ENCODE data around the gene BSCL2.
A peak's percentile ranks its signal among the peaks of the same experiment; 100 is the strongest.
"Not testable (repeated sequence)": the region's sequence is repeated elsewhere in the genome, so short reads cannot be mapped to it uniquely, and the experiment has no call there.

Gene BSCL2

DNA sequence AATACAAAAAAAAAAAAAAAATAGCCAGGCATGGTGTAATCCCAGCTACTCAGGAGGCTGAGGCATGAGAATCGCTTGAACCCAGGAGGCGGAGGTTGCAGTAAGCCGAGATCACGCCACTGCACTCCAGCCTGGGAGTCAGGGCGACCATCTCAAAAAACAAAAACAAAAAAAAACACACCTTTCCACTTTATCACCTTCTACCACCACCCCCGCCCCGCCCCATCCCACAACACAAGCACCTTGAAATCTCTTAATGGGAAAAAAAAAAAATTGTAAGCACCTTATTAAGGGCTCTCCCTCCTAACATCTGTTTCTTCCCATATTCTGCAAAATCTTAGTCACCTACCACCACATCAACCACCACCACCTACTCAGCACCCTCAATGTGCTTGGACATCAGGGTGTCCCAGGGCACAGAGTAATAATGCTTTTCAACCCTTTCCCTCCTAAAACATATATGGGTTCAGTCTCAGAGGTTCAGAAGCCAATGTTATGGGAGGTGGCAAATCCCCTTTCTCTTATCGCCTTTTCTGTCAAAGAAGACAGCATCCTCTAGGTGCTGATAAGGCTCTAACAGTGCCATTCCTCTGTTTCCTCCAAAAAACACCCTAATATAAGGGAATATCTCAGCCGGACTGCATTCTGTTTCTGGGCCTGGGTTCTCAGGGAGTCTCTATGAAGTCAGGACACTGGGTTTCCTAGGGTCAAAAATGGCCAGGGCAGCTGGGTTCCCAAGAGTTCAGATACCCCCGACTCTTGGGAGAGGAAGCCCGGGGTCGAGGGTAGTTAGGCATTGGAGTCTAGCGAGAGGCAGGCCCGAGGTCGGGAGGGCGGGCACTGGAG is 54.8 kb downstream of the BSCL2 start:
- DNase-seq = no peak

DNA sequence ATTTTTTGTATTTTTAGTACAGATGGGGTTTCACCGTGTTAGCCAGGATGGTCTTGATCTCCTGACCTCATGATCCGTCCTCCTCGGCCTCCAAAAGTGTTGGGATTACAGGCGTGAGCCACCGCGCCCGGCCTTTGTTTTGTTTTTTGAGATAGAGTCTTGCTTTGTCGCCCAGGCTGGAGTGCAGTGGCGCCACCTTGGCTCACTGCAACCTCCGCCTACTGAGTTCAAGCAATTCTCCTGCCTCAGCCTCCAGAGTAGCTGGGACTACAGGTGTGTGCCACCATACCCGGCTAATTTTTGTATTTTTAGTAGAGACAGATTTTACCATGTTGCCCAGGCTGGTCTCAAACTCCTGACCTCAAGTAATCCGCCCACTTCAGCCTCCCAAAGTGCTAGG is 56.9 kb downstream of the BSCL2 start:
- not testable (repeated sequence) for DNase-seq

DNA sequence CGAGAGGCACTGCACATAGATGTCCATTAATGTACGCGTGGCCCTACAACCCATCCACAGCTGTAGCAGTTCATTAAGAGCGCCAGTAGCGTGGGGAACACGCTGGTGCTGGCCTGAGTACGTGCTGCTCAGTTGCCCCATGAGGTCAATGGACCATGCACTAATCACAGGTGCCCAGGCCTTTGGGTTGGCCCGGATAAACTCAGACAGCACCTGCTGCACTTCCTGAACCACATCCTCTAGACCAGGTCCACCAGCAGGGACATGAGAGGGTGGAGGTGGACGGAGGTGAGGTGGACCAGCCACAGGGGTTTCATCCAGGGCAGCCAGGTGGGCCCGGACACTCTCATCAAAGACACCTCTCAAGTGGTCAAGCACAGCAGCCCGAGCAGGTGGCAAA is 57.7 kb downstream of the BSCL2 start:
- no peak for DNase-seq

DNA sequence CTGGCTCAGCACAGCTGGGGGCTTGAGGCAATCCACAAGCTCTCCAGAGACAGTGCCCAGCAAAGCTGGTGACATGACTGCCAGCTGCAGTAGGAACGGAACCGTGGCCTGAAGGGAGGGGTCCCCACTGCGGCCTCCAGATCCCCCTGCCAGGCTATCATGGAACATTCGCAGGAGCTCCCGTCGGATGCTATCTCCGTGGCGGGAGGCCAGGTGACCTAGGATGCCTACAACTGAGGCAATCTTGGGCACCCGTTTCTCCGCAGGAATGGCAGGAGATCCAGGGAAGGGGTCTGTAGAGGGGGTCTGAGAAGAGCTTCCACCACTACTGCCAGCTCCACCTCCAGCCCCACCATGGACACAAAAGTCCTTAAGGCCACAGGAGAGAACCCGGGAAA is 58.3 kb downstream of the BSCL2 start:
- no peak for DNase-seq

DNA sequence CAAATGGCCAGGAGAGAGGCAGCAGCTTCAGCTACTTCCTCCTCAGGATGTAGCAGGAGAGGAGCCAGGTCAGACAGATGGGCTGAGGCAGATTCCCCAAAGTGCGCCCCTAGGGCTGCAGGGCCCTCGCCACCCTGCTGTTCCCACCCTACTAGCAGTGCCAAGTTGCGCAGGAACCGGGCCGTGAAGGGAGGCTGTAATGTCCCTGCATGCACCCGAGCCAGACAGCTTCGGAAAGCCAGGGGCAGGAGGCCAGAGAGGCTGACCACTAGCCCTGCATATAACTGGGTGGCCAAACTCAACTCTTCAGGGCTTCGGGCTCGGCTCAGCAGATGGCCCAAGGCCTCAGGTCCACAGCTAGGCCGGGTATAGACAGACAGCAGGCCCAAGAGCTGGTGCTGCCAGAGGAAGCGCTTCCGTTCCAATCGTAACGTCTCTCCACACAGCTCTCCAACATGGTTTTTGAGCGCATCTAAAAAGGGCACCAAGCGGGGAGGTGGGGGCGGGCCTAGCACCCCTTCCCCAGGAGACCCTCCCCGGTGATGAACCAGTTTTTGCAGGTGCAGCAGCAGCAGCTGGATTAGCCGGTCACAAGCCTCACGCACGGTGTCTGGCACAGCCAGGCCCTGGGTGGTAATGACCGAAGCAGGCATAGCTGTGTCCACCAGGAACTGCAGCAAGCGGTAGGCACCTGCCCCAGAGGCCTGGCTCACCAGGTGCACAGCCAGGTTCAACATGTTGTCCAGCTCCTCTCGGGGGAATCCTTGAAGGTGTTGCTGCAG is 58.8 kb downstream of the BSCL2 start:
- no peak for DNase-seq

DNA sequence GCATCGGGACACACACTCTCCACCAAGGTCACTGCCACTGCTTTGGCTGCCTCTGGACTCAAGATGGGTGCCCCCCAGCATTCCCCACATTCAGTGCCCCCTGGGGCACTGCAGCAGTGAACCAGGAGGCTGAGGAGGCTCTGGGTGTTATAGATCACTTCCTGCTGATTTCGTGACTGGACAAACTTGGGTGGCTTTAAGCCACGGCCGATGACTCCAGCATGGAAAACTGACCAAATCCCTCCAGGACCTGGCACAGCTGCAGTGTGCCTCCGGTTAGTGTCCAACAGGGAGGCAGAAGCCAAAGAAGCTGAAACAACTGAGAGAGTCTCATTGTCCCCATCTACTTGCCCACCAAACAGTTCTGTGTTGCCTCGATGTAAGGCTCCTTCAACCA is 59.6 kb downstream of the BSCL2 start:
- DNase-seq = no peak

DNA sequence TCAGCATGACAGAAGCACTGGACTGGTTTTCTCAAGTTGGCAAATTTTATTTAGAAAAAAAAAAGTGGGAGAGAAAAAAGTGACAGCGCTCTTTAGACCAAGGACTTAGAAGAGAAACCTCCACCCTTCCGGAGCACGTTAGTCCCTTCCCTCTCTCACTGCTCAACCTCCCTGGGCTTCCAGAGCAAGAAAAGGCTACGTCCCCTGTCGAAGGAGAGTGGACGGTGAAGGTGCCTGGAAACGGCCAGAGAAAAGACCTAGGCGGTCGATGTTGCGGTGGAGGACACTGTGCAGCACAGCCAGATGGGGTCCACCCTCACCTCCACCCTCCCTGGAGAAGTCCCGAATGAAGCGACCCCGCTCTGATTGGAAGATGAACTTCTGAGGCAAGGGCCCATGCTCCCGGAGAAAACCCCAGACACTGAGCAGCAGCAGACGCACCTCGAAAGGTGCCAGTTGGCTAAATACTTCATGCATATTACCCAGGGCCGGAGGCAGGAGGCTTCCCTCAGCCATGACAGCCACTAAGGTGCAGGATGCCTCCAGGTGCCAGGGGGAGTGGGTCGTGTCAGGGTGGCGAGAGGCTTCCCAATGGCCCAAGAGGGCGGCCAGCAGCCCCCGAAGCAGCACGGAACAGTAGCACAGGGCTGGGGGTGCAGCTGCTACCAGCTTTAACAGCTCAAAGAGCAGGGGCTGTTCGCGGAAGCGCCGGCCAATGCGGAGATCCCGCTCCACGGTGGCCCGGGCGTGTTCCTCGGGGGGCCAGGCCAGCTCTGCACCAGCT is 60.2 kb downstream of the BSCL2 start:
- no peak for DNase-seq

DNA sequence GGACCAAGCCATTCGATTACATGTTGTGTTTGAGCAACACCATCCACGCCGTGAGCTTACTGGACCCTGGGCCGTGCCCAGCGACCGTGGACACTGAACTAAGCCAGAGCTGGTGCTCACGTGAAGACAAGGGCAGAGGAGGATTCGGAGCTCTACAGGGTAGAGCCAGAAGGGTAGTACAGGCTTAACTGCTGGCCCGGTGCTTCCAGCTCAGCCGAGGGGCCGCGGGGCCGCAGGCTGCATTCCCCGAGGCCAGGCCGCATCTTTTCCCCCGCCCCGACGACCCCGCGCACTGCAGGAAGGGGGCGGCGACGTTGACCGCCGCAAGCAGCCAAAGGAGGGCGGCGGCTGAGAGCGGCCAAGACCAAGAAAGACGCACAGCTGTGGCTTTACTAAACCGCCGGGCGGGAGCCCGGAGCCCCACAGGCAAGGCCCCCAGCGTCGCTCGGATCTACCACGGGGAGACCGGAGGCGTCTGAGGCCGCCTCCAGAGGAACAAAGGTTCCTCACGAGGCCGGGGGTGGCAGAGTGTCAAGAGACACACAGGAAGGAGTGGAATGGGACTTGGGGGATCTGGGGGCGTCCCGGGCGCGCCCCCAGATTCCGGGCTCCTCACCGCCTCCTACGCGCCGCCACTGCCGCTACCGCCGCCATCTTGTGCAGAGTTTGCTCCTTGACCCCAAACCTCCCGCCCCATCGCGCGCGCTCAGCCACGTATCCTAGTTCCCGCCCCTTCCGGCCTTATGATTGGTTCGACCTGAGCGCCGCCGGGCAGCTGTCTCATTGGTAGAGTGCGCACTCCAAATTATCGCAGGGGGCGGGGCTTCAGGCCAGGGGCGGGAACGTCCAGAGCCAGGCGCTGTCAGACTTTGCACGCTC is 61.0 kb downstream of the BSCL2 start, which contains the start of gene GANAB:
TSS of gene GANAB (minus strand) at position 668 of the 879 bp plus-strand sequence. CDS start at position 654, 14 bp downstream.
- peak; percentile 100 for DNase-seq

DNA sequence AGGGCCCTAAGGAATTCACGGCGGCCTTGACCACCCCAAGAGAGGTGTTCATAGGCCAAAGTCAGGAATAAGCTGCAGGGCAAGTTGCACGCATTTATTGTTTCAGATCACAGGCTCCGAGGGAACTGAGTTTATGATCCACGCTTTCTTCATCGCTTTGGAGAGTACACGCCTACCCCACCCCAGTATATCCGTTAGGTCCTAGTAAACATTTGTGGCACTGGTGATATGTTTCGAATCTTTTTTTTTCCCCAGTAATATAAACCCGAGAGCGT is 61.6 kb downstream of the BSCL2 start:
- DNase-seq = no peak

DNA sequence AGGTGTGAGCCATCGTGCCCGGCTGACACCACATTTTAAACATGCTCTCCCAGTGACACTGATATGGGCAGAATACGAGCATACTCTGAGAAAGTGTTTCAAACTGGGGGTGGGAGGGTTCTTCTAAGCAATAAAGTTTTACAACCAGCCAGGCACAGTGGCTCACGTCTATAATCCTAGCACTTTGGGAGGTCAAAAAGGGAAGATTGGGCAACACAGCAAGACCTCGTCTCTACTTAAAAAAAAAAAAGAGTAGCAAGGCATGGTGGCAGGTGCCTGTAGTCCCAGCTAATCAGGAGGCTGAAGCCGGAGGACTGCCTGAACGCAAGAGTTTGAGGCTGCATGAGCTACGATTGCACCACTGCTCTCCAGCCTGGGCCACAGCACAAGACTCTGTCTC is 63.0 kb downstream of the BSCL2 start:
- DNase-seq = no peak
